ES-I3 (cell line): ENCODE measurements around the gene CDC42EP3.

Experiments used
- H3K36me3 ChIP-seq: 2 replicates; pipeline ENCODE4 v1.6.1; 2013; ENCODE audit warnings: mild to moderate bottlenecking, low read length, control low read depth, moderate library complexity; ENCODE audit not compliant: insufficient read depth
- H3K4me1 ChIP-seq: 2 replicates; pipeline ENCODE4 v1.6.1; 2013; ENCODE audit warnings: mild to moderate bottlenecking, control low read depth, low read length; ENCODE audit not compliant: insufficient read depth
- H3K9ac ChIP-seq: 2 replicates; pipeline ENCODE4 v1.6.1; 2013; ENCODE audit warnings: low read depth, mild to moderate bottlenecking, low read length, moderate library complexity
- H3K9me3 ChIP-seq: 2 replicates; pipeline ENCODE4 v1.6.1; 2013; ENCODE audit warnings: mild to moderate bottlenecking, low read length, moderate library complexity; ENCODE audit not compliant: control insufficient read depth, insufficient read depth

The CDC42EP3 gene

DNA sequence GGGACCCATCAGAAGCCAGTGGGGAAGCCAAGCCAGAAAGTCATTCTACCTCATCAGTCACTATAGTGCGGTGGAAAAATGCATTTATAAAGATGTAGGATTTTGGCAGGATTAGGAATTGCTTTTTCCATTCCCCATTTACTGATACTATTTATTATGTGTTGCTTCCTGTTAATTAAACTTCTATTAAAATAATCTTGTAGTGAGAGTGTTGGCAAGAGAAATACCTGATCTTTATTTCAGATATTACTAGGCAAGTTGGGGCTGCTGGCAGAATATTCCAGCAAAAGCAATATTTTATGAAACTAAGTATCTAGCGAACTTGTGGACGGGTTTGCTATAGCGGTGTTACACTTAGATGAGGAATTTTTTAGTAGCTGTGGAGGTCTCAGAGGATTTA is 23.9 kb upstream of the CDC42EP3 start:
- Histone ChIP-seq H3K36me3 (no peaks in the 10 kb centered on the region), H3K9ac (no peak overlapping the region), H3K9me3 (no peaks in the 10 kb centered on the region), H3K4me1 (no peaks in the 10 kb centered on the region)

GRCh38 chr2:37692711-37693110 is 21.3 kb upstream of the CDC42EP3 start:
- Histone ChIP-seq H3K9me3 (no peaks in the 10 kb centered on the region), H3K4me1 (peaks cover 14% of the 10 kb centered on the region), H3K36me3 (no peaks in the 10 kb centered on the region), H3K9ac (no peak overlapping the region)

GRCh38 chr2:37689751-37690150 is 18.3 kb upstream of the CDC42EP3 start:
- Histone ChIP-seq H3K36me3 (no peaks in the 10 kb centered on the region), H3K4me1 (peaks cover 14% of the 10 kb centered on the region), H3K9ac (no peak overlapping the region), H3K9me3 (no peaks in the 10 kb centered on the region)

- no peak overlapping the region for H3K9ac ChIP-seq
- H3K4me1 ChIP-seq: peaks cover 14% of the 10 kb centered on the region
- no peaks in the 10 kb centered on the region; the same call in 1 of the 2 replicates for H3K9me3 ChIP-seq
Measured at GRCh38 chr2:37688771-37689468, 17.5 kb upstream of the CDC42EP3 start.

DNA sequence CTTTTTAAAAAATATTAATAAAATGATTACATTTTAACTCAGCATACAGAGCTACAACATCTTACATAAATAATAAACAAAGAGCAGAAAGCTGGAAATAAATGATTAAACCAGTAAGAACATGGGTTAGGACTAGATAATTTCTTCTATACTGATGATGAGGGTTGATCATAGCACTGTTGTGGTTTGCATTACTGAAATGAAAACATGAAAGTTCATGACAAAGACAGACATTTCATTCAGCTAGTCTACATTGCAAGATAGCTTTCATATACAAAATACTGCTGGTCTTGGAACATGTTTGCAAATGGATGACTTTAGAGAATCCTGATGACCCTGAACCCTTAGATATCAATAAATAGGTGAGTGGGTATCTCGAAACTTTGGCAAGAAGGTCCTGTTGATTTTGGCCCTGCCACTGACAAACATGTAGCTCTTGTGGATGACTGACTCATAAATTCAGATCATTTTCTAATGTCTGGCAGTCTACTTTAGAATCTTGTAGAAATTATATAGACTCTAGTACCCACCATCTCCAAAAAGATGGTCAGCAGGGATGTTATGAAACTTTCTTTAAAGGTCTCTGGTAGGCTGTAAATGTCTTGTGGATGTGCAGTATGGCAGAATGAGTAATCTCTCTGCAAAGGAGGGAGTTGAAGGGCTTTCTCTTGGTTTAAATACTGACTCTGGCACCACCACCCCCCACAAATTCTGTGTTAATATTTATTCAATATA is 15.5 kb upstream of the CDC42EP3 start:
- Histone ChIP-seq H3K9me3 (no peaks in the 10 kb centered on the region; the same call in 1 of the 2 replicates), H3K9ac (no peak overlapping the region), H3K36me3 (no peaks in the 10 kb centered on the region), H3K4me1 (peaks cover 14% of the 10 kb centered on the region)

More at GRCh38 chr2:37688771-37689468, 17.5 kb upstream of the CDC42EP3 start:
- no peaks in the 10 kb centered on the region for H3K36me3 ChIP-seq

GRCh38 chr2:37684809-37685208 is 13.4 kb upstream of the CDC42EP3 start:
- Histone ChIP-seq H3K36me3 (no peaks in the 10 kb centered on the region), H3K4me1 (peaks cover 14% of the 10 kb centered on the region), H3K9me3 (no peaks in the 10 kb centered on the region; the same call in 1 of the 2 replicates), H3K9ac (no peak overlapping the region)

DNA sequence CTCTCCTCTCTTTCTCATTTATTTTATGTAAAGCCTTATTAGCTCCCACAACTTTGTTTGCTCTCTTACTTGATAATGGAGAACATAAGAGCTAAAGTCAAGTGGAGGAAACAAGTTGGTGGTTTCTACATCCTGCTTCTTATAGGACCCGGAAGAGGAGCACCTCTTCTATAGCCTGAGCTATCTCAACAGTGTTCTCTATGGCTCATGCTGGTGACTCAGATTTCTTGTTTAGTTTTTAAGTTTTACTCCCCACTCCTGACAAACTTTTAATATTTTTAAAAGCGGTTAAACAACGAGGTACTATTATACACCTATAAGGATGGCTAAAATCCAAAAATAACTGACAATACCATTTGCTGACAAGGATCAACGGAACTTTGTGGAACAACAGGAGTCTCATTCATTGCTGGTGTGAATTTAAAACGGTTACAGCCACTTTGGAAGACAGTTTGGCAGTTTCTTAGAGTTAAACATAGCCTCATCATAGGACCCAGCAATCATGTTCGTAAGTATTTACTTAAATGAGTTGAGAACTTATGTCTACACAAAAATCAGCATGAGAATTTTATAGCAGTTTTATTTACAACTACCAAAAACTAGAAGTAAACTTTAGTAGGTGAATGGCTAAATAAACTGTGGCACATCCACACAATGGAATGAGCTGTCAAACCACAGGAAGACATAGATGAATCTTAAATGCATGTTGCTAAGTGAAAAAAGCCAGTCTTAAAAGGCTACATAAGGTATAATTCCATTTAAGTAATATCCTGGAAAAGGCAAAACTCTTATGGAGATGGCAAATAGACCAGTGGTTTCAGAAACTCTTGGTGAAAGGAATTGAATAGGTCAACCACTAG is 12.7 kb upstream of the CDC42EP3 start:
- H3K4me1 ChIP-seq: peaks cover 8% of the 10 kb centered on the region
- H3K36me3 ChIP-seq: no peaks in the 10 kb centered on the region
- no peak overlapping the region for H3K9ac ChIP-seq
- no peaks in the 10 kb centered on the region; the same call in 1 of the 2 replicates for H3K9me3 ChIP-seq

DNA sequence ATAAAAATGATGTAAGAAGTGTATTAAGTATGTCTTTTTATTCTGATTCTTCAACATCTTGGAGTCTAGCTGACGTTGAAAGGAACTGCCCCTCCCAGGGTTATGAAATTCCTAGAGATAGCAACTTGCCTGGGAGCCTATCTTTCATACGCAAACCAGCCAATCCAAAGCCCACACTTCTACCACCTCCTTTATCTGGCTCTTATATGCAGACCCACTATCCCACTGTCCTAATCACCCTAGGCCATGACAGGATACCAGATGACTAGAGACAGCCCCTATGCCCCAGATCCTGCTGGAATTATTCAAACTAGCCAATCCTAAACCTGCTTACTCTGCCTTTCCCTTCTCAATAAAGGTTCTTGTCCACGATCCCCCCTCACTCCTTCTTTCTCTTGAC is 11.8 kb upstream of the CDC42EP3 start:
- Histone ChIP-seq H3K9me3 (no peaks in the 10 kb centered on the region; the same call in 1 of the 2 replicates), H3K36me3 (no peaks in the 10 kb centered on the region), H3K4me1 (no peaks in the 10 kb centered on the region), H3K9ac (no peak overlapping the region)

GRCh38 chr2:37682473-37682872 is 11.0 kb upstream of the CDC42EP3 start:
- H3K9ac ChIP-seq: no peak overlapping the region
- peaks cover 4% of the 10 kb centered on the region; the same call in 1 of the 2 replicates for H3K4me1 ChIP-seq
- H3K36me3 ChIP-seq: no peaks in the 10 kb centered on the region
- no peaks in the 10 kb centered on the region; the same call in 1 of the 2 replicates for H3K9me3 ChIP-seq

DNA sequence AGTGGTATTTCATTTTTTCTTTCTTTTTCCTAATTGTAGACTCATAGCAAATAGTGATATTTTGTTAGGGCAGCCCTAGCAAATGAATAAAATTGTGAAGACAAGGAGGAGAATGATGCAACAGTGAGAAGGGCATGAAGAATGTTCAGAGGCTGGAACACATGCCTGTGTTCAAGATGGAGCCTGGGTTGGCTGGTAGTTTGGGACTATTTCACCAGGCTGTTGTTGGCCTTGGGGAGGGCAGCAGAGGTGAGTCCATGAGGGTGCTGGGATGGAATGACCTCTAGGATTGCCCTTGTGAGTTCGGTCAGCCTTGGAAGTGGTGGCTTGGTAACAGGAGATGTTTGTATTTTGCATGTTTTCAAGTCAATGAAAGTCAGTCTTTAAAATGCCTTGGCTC is 10.1 kb upstream of the CDC42EP3 start:
- no peaks in the 10 kb centered on the region; the same call in 1 of the 2 replicates for H3K9me3 ChIP-seq
- no peaks in the 10 kb centered on the region for H3K36me3 ChIP-seq
- H3K4me1 ChIP-seq: peaks cover 12% of the 10 kb centered on the region

GRCh38 chr2:37679072-37679695 is 7.7 kb upstream of the CDC42EP3 start:
- no peaks in the 10 kb centered on the region; the same call in 1 of the 2 replicates for H3K9me3 ChIP-seq
- no peak overlapping the region for H3K9ac ChIP-seq
- H3K36me3 ChIP-seq: no peaks in the 10 kb centered on the region
- peaks cover 33% of the 10 kb centered on the region for H3K4me1 ChIP-seq

More for the DNA sequence above, 10.1 kb upstream of the CDC42EP3 start:
- H3K9ac ChIP-seq: no peak overlapping the region

- Histone ChIP-seq H3K9me3 (no peaks in the 10 kb centered on the region), H3K36me3 (no peaks in the 10 kb centered on the region), H3K9ac (no peak overlapping the region; the same call in 1 of the 2 replicates), H3K4me1 (peaks cover 36% of the 10 kb centered on the region)
Measured at GRCh38 chr2:37676274-37676673, 4.8 kb upstream of the CDC42EP3 start.

GRCh38 chr2:37674946-37675345 is 3.5 kb upstream of the CDC42EP3 start:
- Histone ChIP-seq H3K36me3 (no peaks in the 10 kb centered on the region), H3K9me3 (no peaks in the 10 kb centered on the region)

DNA sequence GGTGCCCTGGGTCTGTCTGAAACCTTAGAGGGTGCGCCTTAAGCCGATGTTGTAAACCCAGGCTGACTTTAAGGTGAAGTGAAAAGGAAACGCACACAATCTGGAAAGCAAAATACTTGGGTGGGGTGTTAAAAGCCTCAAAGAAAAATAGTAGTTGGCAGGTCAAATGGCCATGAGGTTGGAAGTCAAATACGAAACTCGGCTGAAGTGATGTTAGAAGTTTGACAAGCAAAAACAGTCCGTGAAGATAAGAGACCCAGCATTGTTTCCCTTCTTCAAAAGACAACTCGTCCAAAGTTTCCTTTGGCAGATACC is 1.4 kb upstream of the CDC42EP3 start:
- Histone ChIP-seq H3K9me3 (no peaks in the 10 kb centered on the region), H3K9ac (peak overlapping the region; percentile 90), H3K4me1 (peaks cover 43% of the 10 kb centered on the region), H3K36me3 (no peaks in the 10 kb centered on the region; the same call in 1 of the 2 replicates)

More at GRCh38 chr2:37674946-37675345, 3.5 kb upstream of the CDC42EP3 start:
- peaks cover 36% of the 10 kb centered on the region for H3K4me1 ChIP-seq
- no peak overlapping the region for H3K9ac ChIP-seq
